AG04450 (cell line): Measurements from ENCODE around the gene INCENP. TPM values are rescaled to one million over a fixed set of nuclear protein-coding genes. Genes with fewer than 3 reads are reported as not detected.
"Not testable (repeated sequence)": the region's sequence is repeated elsewhere in the genome, so short reads cannot be mapped to it uniquely, and the experiment has no call there.

ENCODE experiments used
- CTCF ChIA-PET: fragments of 300-600, 350-600 bp; formaldehyde crosslinking; extraction: SDS; loops from one replicate; lab custom pipeline; 2022; ENCODE audit warnings: antibody characterized with exemption, inconsistent platforms; lab: Charles Lee
- POLR2A ChIA-PET: fragments of 350-600 bp; formaldehyde crosslinking; extraction: SDS; loops from one replicate; lab custom pipeline; 2021; ENCODE audit warnings: antibody characterized with exemption, inconsistent platforms; lab: Yijun Ruan, JAX
- DNase-seq: peaks from one replicate; pipeline ENCODE4 v3.0.0-alpha.2; 2011; ENCODE audit warnings: low read depth, low spot score
- H3K27ac ChIP-seq: one replicate; pipeline ENCODE4 v1.5.1; 2012; ENCODE audit warnings: low read depth, low read length, control low read depth
- H3K27me3 ChIP-seq: one replicate; pipeline ENCODE4 v1.6.0; 2012; ENCODE audit warnings: low read length; ENCODE audit not compliant: control insufficient read depth, insufficient read depth
- H3K4me3 ChIP-seq: 2 replicates; pipeline ENCODE4 v1.5.1; 2011; ENCODE audit warnings: mild to moderate bottlenecking, low read depth, low read length, control low read depth
- H3K9me3 ChIP-seq: 2 replicates; pipeline ENCODE4 v1.5.1; 2012; ENCODE audit warnings: low read length; ENCODE audit not compliant: control insufficient read depth, insufficient read depth
- polyA plus RNA-seq: library from polyadenylated mRNA; depleted of rRNA; stranded (reverse); fragments of >200 nt; gene quantifications from 2 replicates; pipeline ENCODE4 v1.2.3, GENCODE V29; 2011
- TF ChIP-seq, protein P1 (sequence below): IDR thresholded peaks from 2 replicates; pipeline ENCODE4 v1.5.1; 2011; ENCODE audit warnings: low read depth, low read length, control low read depth, inconsistent platforms

The INCENP gene
- polyA plus RNA-seq, 1 experiment: 6.4 TPM

GRCh38 chr11:62082292-62082657 is 41.5 kb upstream of the INCENP start:
- DNase-seq: no peak

DNA sequence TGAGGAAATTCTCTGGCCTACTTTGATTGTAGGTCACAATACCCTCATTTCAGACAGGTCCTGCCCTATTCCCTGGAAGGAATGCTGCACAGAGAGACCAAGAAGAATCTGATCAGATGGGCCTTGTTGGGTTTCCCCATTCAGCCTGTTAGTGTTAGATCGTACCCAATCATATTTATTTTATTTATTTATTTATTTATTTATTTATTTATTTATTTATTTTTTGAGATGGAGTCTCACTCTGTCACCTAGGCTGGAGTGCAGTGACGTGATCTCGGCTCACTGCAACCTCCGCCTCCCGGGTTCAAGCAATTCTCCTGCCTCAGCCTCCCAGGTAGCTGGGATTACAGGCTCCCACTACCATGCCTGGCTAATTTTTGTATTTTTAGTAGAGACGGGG is 39.0 kb upstream of the INCENP start:
- H3K9me3 ChIP-seq, DNase-seq, POLR2A ChIA-PET, H3K4me3 ChIP-seq, H3K27me3 ChIP-seq, H3K27ac ChIP-seq: not testable (repeated sequence)
- CTCF ChIA-PET: interaction anchor here (0.9 to 6.7 kb wide), 5 partner anchors 23 to 188 kb away, joined by 3 to 177 read pairs (median 8); partner anchors contain the start of gene BEST1

More at GRCh38 chr11:62082292-62082657, 41.5 kb upstream of the INCENP start:
- H3K27ac ChIP-seq: no peak overlapping the region
- TF ChIP-seq, protein P1, sequence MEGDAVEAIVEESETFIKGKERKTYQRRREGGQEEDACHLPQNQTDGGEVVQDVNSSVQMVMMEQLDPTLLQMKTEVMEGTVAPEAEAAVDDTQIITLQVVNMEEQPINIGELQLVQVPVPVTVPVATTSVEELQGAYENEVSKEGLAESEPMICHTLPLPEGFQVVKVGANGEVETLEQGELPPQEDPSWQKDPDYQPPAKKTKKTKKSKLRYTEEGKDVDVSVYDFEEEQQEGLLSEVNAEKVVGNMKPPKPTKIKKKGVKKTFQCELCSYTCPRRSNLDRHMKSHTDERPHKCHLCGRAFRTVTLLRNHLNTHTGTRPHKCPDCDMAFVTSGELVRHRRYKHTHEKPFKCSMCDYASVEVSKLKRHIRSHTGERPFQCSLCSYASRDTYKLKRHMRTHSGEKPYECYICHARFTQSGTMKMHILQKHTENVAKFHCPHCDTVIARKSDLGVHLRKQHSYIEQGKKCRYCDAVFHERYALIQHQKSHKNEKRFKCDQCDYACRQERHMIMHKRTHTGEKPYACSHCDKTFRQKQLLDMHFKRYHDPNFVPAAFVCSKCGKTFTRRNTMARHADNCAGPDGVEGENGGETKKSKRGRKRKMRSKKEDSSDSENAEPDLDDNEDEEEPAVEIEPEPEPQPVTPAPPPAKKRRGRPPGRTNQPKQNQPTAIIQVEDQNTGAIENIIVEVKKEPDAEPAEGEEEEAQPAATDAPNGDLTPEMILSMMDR: no peak
- POLR2A ChIA-PET: interaction anchor here (0.9 to 2.8 kb wide), 9 partner anchors 26 to 185 kb away, joined by 3 to 37 read pairs (median 5); partner anchors contain the start of gene FTH1
- no peaks in the 10 kb centered on the region for H3K27me3 ChIP-seq
- no peak overlapping the region for H3K4me3 ChIP-seq
- H3K9me3 ChIP-seq: no peaks in the 10 kb centered on the region
- CTCF ChIA-PET: interaction anchor here (0.6 to 6.7 kb wide), 57 partner anchors 9 to 288 kb away, joined by 3 to 177 read pairs (median 6); partner anchors contain the start of genes BEST1, FTH1 and INCENP

DNA sequence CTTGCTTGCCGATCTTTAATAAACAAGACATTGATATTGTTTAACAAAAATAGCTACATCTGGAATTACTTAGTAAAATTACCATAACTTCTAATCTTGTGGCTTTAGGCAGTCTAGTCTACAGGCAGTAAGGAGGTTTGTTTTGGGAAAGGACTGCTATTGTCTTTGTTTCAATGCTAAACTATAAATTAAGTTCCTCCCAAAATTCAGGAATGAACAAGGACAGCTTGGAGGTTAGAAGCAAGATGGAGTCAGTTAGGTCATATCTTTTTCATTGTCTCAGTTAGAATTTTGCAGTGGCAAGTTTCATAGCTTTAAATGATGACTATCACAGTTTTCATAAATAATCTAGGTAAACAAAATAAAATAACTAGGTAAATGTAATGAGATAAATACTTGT is 36.1 kb upstream of the INCENP start:
- TF ChIP-seq, protein P1: no peak

DNA sequence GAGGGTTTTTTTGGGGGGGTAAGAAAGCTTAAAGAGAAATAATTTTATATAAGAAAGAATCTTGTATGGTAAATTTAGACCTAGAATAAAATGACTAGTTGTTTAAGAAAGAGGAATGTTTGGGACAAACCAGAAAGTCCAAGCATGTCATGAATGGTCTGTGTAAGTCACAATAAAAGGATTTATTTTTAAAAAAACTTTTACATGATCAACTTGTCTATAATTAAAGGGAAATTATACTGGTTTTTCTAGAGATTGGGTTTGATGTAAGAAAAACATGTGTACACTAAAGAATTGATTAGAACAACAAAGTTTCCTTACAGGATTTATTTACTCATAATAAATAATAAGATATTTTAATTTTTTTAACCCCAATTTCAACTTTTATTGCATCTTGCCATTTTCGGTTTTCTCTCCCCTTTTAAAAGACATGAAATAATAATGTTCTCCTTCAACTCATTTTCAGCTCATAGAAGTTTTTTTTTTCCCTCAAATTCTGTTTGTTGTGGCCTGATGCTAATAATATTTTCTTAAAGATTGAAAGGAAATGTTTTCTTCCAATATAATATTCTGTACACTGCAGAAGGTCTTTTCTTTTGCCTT is 35.4 kb upstream of the INCENP start:
- Histone ChIP-seq H3K27me3 (no peaks in the 10 kb centered on the region), H3K27ac (no peak overlapping the region), H3K9me3 (no peaks in the 10 kb centered on the region), H3K4me3 (no peak overlapping the region)
- TF ChIP-seq, protein P1: no peak
- no peak for DNase-seq
- ChIA-PET POLR2A (interaction anchor here (0.6 kb wide), 1 partner anchor 101 kb away, joined by 3 read pairs; no protein-coding TSS in a partner anchor), CTCF (interaction anchor here (0.6 to 4.7 kb wide), 6 partner anchors 20 to 442 kb away, joined by 3 to 24 read pairs (median 4); no protein-coding TSS in a partner anchor)

More for the DNA sequence above, 36.1 kb upstream of the INCENP start:
- ChIA-PET CTCF (interaction anchor here (1.1 to 4.7 kb wide), 5 partner anchors 21 to 217 kb away, joined by 3 to 24 read pairs (median 4); no protein-coding TSS in a partner anchor), POLR2A (interaction anchor here (0.6 kb wide), 1 partner anchor 133 kb away, joined by 3 read pairs; no protein-coding TSS in a partner anchor)
- no peaks in the 10 kb centered on the region for H3K27me3 ChIP-seq
- no peaks in the 10 kb centered on the region for H3K9me3 ChIP-seq
- DNase-seq: no peak
- no peak overlapping the region for H3K27ac ChIP-seq
- no peak overlapping the region for H3K4me3 ChIP-seq

DNA sequence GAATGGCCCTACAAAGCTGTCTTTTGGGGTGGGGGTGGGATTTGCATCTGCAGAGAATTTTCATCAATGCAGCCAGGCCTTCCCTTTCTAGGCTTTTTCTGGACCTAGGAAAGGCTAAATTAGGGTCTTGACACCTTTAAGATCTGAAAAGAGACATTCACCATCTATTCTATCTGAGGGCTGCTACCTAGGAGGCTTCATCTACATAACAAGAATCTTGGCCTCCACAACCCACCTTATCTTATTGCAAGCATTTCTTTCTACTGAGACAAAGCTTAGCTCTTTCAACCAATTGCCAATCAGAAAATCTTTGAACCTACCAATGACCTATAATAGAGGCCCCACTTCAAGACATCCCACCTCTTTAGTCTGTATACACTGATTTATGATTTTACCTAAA is 20.7 kb upstream of the INCENP start:
- ChIA-PET POLR2A (no interaction called here), CTCF (interaction anchor here (0.7 to 3.4 kb wide), 3 partner anchors 22 to 205 kb away, joined by 4 to 27 read pairs (median 5); no protein-coding TSS in a partner anchor)
- DNase-seq: no peak
- Histone ChIP-seq H3K27me3 (no peaks in the 10 kb centered on the region), H3K9me3 (no peaks in the 10 kb centered on the region), H3K4me3 (no peak overlapping the region), H3K27ac (no peak overlapping the region)
- TF ChIP-seq, protein P1: no peak
